Mesenchymal stem cell (in vitro differentiated cells and primary cell): Measurements from ENCODE around the gene RPS25.

Source experiments
- DNase-seq: peaks from one replicate; pipeline ENCODE4 v3.0.0-alpha.2; 2013
- H2AFZ ChIP-seq: one replicate; pipeline ENCODE4 v1.6.1; 2013; ENCODE audit warnings: low read depth, mild to moderate bottlenecking, control low read depth, inconsistent platforms, low read length, moderate library complexity
- H2AK5ac ChIP-seq: 2 replicates; pipeline ENCODE4 v1.6.1; 2013; ENCODE audit warnings: low read length, moderate library complexity, mild to moderate bottlenecking, inconsistent platforms; ENCODE audit not compliant: severe bottlenecking
- H2BK120ac ChIP-seq: one replicate; pipeline ENCODE4 v1.6.1; 2013; ENCODE audit warnings: low read depth, mild to moderate bottlenecking, inconsistent platforms, low read length, moderate library complexity
- H2BK12ac ChIP-seq, 2 experiments: one replicate each; pipeline ENCODE4 v1.6.1; 2013; ENCODE audit warnings: inconsistent platforms in 2 of 2, low read length in 2 of 2, mild to moderate bottlenecking in 2 of 2, moderate library complexity in 2 of 2, control low read depth in 1 of 2
- H2BK15ac ChIP-seq: one replicate; pipeline ENCODE4 v1.6.1; 2013; ENCODE audit warnings: mild to moderate bottlenecking, low read depth, inconsistent platforms; ENCODE audit not compliant: poor library complexity, severe bottlenecking
- H2BK5ac ChIP-seq: 2 replicates; pipeline ENCODE4 v1.6.1; 2013; ENCODE audit warnings: low read depth, mild to moderate bottlenecking, low read length, control low read depth, inconsistent platforms; ENCODE audit not compliant: poor library complexity, severe bottlenecking
- H3K14ac ChIP-seq, 2 experiments: one replicate each; pipeline ENCODE4 v1.6.1; 2013; ENCODE audit warnings: inconsistent platforms in 2 of 2, low read length in 2 of 2, control low read depth in 1 of 2, mild to moderate bottlenecking in 1 of 2, moderate library complexity in 1 of 2
- H3K18ac ChIP-seq, 2 experiments: one replicate each; pipeline ENCODE4 v1.6.1; 2013; ENCODE audit warnings: inconsistent platforms in 2 of 2, low read length in 2 of 2, control low read depth in 1 of 2, low read depth in 1 of 2, mild to moderate bottlenecking in 1 of 2
- H3K23ac ChIP-seq, 2 experiments: one replicate each; pipeline ENCODE4 v1.6.1; 2013; ENCODE audit warnings: inconsistent platforms in 2 of 2, low read length in 2 of 2, mild to moderate bottlenecking in 2 of 2, moderate library complexity in 2 of 2, control low read depth in 1 of 2
- H3K27ac ChIP-seq: 2 replicates; pipeline ENCODE4 v1.5.1; 2013; ENCODE audit warnings: mild to moderate bottlenecking, moderate library complexity, low read length, control low read depth, inconsistent platforms; ENCODE audit not compliant: poor library complexity, severe bottlenecking
- H3K27me3 ChIP-seq, 2 experiments: 2 replicates each; pipeline versions ENCODE4 v1.6.1 to v1.7.0; 2013; ENCODE audit warnings: low read length in 2 of 2, mild to moderate bottlenecking in 2 of 2, moderate library complexity in 2 of 2, control low read depth in 1 of 2, inconsistent platforms in 1 of 2; ENCODE audit not compliant: control insufficient read depth in 1 of 2, insufficient read depth in 1 of 2
- H3K36me3 ChIP-seq, 2 experiments: 2 replicates each; pipeline versions ENCODE4 v1.6.1 to v1.7.0; 2013; ENCODE audit warnings: low read length in 2 of 2, control low read depth in 1 of 2, inconsistent platforms in 1 of 2, low read depth in 1 of 2, mild to moderate bottlenecking in 1 of 2; ENCODE audit not compliant: insufficient read depth in 2 of 2, control insufficient read depth in 1 of 2
- H3K4ac ChIP-seq, 2 experiments: one replicate each; pipeline ENCODE4 v1.6.1; 2013; ENCODE audit warnings: inconsistent platforms in 2 of 2, low read length in 2 of 2, mild to moderate bottlenecking in 2 of 2, moderate library complexity in 2 of 2, control low read depth in 1 of 2, low read depth in 1 of 2
- H3K4me1 ChIP-seq: 2 replicates; pipeline ENCODE4 v1.6.1; 2013; ENCODE audit warnings: low read depth, low read length, control low read depth; ENCODE audit not compliant: control insufficient read depth, insufficient read depth
- H3K4me2 ChIP-seq: 2 replicates; pipeline ENCODE4 v1.6.1; 2013; ENCODE audit warnings: low read length, mild to moderate bottlenecking, inconsistent platforms; ENCODE audit not compliant: poor library complexity, severe bottlenecking
- H3K4me3 ChIP-seq, 2 experiments: 2 replicates each; pipeline versions ENCODE4 v1.5.1 to v1.7.0; 2013; ENCODE audit warnings: low read length in 2 of 2, mild to moderate bottlenecking in 2 of 2, control low read depth in 1 of 2, low read depth in 1 of 2; ENCODE audit not compliant: insufficient read depth in 1 of 2
- H3K79me1 ChIP-seq: replicated peaks from 2 replicates; pipeline ENCODE4 v1.6.1; 2013; ENCODE audit warnings: mild to moderate bottlenecking, control low read depth, low read length, inconsistent platforms; ENCODE audit not compliant: poor library complexity, severe bottlenecking
- H3K9ac ChIP-seq: 2 replicates; pipeline ENCODE4 v1.7.0; 2013; ENCODE audit warnings: mild to moderate bottlenecking, low read length, moderate library complexity
- H3K9me3 ChIP-seq: 2 replicates; pipeline ENCODE4 v1.7.0; 2013; ENCODE audit warnings: mild to moderate bottlenecking, low read length; ENCODE audit not compliant: control insufficient read depth
- H4K8ac ChIP-seq: one replicate; pipeline ENCODE4 v1.6.1; 2013; ENCODE audit warnings: inconsistent platforms, mild to moderate bottlenecking, low read length, moderate library complexity
- H4K91ac ChIP-seq: one replicate; pipeline ENCODE4 v1.6.1; 2013; ENCODE audit warnings: mild to moderate bottlenecking, low read length, inconsistent platforms
- WGBS: methylation state at CpG from one replicate; pipeline ENCODE4 v1.1.7; 2013; ENCODE audit warnings: mixed read lengths; 5-methylcytosine and 5-hydroxymethylcytosine counted together

The RPS25 gene

DNA sequence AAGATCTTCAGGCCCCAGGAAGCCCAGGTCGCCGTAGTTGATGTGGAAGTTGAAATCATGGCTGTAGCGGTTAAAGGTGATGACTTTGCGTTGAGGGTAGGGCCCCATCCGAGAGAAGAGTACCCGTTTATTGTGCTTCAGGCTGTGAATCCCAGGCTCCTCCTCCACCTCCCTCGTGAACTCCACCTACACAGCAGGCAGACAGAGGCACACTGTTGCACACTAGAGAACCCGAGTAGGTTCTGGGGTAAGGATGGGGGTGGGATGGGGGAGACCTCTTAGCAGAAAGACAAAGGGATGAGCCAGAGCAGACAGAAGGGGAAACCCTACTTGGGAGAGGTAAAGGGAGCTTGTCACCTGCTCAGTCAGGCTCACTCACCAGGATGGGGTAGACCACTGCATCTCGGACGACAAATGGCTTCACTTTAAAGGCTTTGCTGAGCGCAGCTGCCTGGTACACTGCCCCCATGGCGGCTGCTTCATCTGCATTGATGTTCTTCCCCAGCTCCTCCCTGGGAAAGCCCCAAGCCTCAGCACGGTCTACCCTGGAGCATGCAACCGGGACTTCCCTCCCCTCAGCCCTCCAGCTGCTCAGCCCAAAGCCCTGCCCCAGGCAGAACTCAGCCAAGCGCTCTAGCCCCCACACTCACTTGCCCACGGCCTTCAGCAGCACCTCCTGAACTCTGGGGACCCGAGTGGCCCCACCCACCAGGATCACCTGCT is 33.5 kb upstream of the RPS25 start:
- Histone ChIP-seq H3K36me3 (peaks cover 79 to 90% of the 10 kb centered on the region in 2 experiments), H3K27ac (no peak overlapping the region), H3K18ac (no peak overlapping the region), H4K8ac (no peak overlapping the region), H3K4me2 (no peak overlapping the region), H4K91ac (no peak overlapping the region), H3K4me1 (peaks cover 8% of the 10 kb centered on the region), H2BK12ac (no peak overlapping the region), H3K9ac (no peak overlapping the region), H2AFZ (no peak overlapping the region), H3K14ac (no peak overlapping the region), H3K27me3 (no peaks in the 10 kb centered on the region), H2BK15ac (no peak overlapping the region), H3K23ac (no peak overlapping the region), H3K9me3 (no peaks in the 10 kb centered on the region), H2BK5ac (no peak overlapping the region), H2BK120ac (no peak overlapping the region), H3K4me3 (no peak overlapping the region), H3K4ac (no peak overlapping the region), H2AK5ac (no peak overlapping the region), H3K79me1 (peaks cover 46% of the 10 kb centered on the region)
- 95% methylated on average over 16 of the region's 17 CpGs for WGBS
- no peak for DNase-seq

GRCh38 chr11:119049081-119049480 is 30.9 kb upstream of the RPS25 start:
- H3K36me3 ChIP-seq = peaks cover 88 to 97% of the 10 kb centered on the region in 2 experiments

GRCh38 chr11:119048644-119049043 is 30.5 kb upstream of the RPS25 start:
- no peak overlapping the region for H3K27ac ChIP-seq
- H3K23ac ChIP-seq = no peak overlapping the region
- no peak overlapping the region for H2AK5ac ChIP-seq
- H3K4me2 ChIP-seq = no peak overlapping the region
- peaks cover 28% of the 10 kb centered on the region for H3K79me1 ChIP-seq
- no peak overlapping the region for H3K18ac ChIP-seq
- no peak overlapping the region for H3K9ac ChIP-seq
- H4K91ac ChIP-seq = no peak overlapping the region
- H2BK5ac ChIP-seq = no peak overlapping the region
- H2BK12ac ChIP-seq = no peak overlapping the region
- H3K4me3 ChIP-seq = no peak overlapping the region
- WGBS = 100% methylated on average over 3 of the region's 9 CpGs
- no peak overlapping the region for H2BK15ac ChIP-seq
- no peak for DNase-seq
- H3K14ac ChIP-seq = no peak overlapping the region
- H2BK120ac ChIP-seq = no peak overlapping the region
- H3K4ac ChIP-seq = no peak overlapping the region
- no peak overlapping the region for H2AFZ ChIP-seq
- no peaks in the 10 kb centered on the region for H3K4me1 ChIP-seq
- peaks cover 84 to 93% of the 10 kb centered on the region in 2 experiments for H3K36me3 ChIP-seq
- H4K8ac ChIP-seq = no peak overlapping the region
- no peaks in the 10 kb centered on the region for H3K27me3 ChIP-seq
- H3K9me3 ChIP-seq = no peaks in the 10 kb centered on the region

More at GRCh38 chr11:119049081-119049480, 30.9 kb upstream of the RPS25 start:
- Histone ChIP-seq H2BK5ac (no peak overlapping the region), H4K8ac (no peak overlapping the region), H3K14ac (no peak overlapping the region), H2BK120ac (no peak overlapping the region), H3K4ac (no peak overlapping the region), H3K18ac (no peak overlapping the region), H2AFZ (no peak overlapping the region), H4K91ac (no peak overlapping the region), H3K4me1 (no peaks in the 10 kb centered on the region), H2AK5ac (no peak overlapping the region), H3K9me3 (no peaks in the 10 kb centered on the region), H2BK15ac (no peak overlapping the region), H3K23ac (no peak overlapping the region), H2BK12ac (no peak overlapping the region), H3K4me2 (no peak overlapping the region), H3K27ac (no peak overlapping the region), H3K9ac (no peak overlapping the region), H3K27me3 (no peaks in the 10 kb centered on the region), H3K79me1 (peaks cover 32% of the 10 kb centered on the region), H3K4me3 (no peak overlapping the region)
- WGBS = 94% methylated on average over 7 of the region's 7 CpGs
- DNase-seq = no peak

- Histone ChIP-seq H2AK5ac (no peak overlapping the region), H4K91ac (no peak overlapping the region), H3K9ac (no peak overlapping the region), H2BK12ac (no peak overlapping the region), H3K27ac (no peak overlapping the region), H3K36me3 (peaks cover 72 to 79% of the 10 kb centered on the region in 2 experiments), H2BK120ac (no peak overlapping the region), H3K4me2 (no peak overlapping the region), H3K23ac (no peak overlapping the region), H3K9me3 (no peaks in the 10 kb centered on the region), H3K4ac (no peak overlapping the region), H2BK15ac (no peak overlapping the region), H3K27me3 (no peaks in the 10 kb centered on the region), H3K14ac (no peak overlapping the region), H3K79me1 (peaks cover 18% of the 10 kb centered on the region), H3K4me3 (no peak overlapping the region), H3K4me1 (no peaks in the 10 kb centered on the region), H2BK5ac (no peak overlapping the region), H3K18ac (no peak overlapping the region), H4K8ac (no peak overlapping the region), H2AFZ (no peak overlapping the region)
- DNase-seq = no peak
- WGBS = 91% methylated on average over 6 of the region's 6 CpGs
These were observed 29.1 kb upstream of the RPS25 start for GRCh38 chr11:119047205-119047604.
